ENCODE data around the gene FCGR3B.
A peak's percentile ranks its signal among the peaks of the same experiment; 100 is the strongest.
"Not testable (repeated sequence)": the region's sequence is repeated elsewhere in the genome, so short reads cannot be mapped to it uniquely, and the experiment has no call there.

The FCGR3B gene

GRCh38 chr1:161631076-161631475 is at the start of gene FCGR3B:
Gene FCGR3B (minus strand): TSS chr1:161631176. CDS start chr1:161631094, 82 bp downstream.
- DNase-seq (ENCODE audit: low spot score) = no peak

- DNase-seq (ENCODE audit: low spot score) = no peak
These were observed 47.5 kb upstream of the FCGR3B start for GRCh38 chr1:161678500-161678899.

- no peak for DNase-seq (ENCODE audit: low spot score)
These were observed 46.1 kb upstream of the FCGR3B start for GRCh38 chr1:161676958-161677689.

- DNase-seq (ENCODE audit: low spot score) = no peak
These were observed 45.5 kb upstream of the FCGR3B start for GRCh38 chr1:161676441-161676840.

- not testable (repeated sequence) for DNase-seq (ENCODE audit: low spot score)
These were observed 43.9 kb upstream of the FCGR3B start for GRCh38 chr1:161674908-161675307.

- DNase-seq (ENCODE audit: low spot score) = not testable (repeated sequence)
These were observed 43.5 kb upstream of the FCGR3B start for GRCh38 chr1:161674447-161674846.

GRCh38 chr1:161673437-161673836 is 42.5 kb upstream of the FCGR3B start:
- not testable (repeated sequence) for DNase-seq (ENCODE audit: low spot score)

- not testable (repeated sequence) for DNase-seq (ENCODE audit: low spot score)
These were observed 40.4 kb upstream of the FCGR3B start for GRCh38 chr1:161671045-161672020.

GRCh38 chr1:161664689-161665088 is 33.7 kb upstream of the FCGR3B start:
- DNase-seq (ENCODE audit: low spot score) = not testable (repeated sequence)

GRCh38 chr1:161663569-161663968 is 32.6 kb upstream of the FCGR3B start:
- DNase-seq (ENCODE audit: low spot score) = not testable (repeated sequence)

GRCh38 chr1:161662684-161663339 is 31.8 kb upstream of the FCGR3B start, which contains the start of gene FCGR2B:
Gene FCGR2B (plus strand): TSS chr1:161663143. CDS start chr1:161663242, 99 bp downstream.
- not testable (repeated sequence) for DNase-seq (ENCODE audit: low spot score)

- DNase-seq (ENCODE audit: low spot score) = not testable (repeated sequence)
These were observed 30.8 kb upstream of the FCGR3B start for GRCh38 chr1:161661660-161662311.

- not testable (repeated sequence) for DNase-seq (ENCODE audit: low spot score)
These were observed 27.5 kb upstream of the FCGR3B start for GRCh38 chr1:161658524-161658923.

- DNase-seq (ENCODE audit: low spot score) = not testable (repeated sequence)
These were observed 23.0 kb upstream of the FCGR3B start for GRCh38 chr1:161653971-161654370.

GRCh38 chr1:161653541-161653940 is 22.6 kb upstream of the FCGR3B start:
- DNase-seq (ENCODE audit: low spot score) = not testable (repeated sequence)

- DNase-seq (ENCODE audit: low spot score) = peak; percentile 15
These were observed 16.8 kb upstream of the FCGR3B start for GRCh38 chr1:161647507-161648360.

- not testable (repeated sequence) for DNase-seq (ENCODE audit: low spot score)
These were observed 13.9 kb upstream of the FCGR3B start for GRCh38 chr1:161644855-161645254.

- not testable (repeated sequence) for DNase-seq (ENCODE audit: low spot score)
These were observed 12.7 kb upstream of the FCGR3B start for GRCh38 chr1:161643481-161644208.

- DNase-seq (ENCODE audit: low spot score) = peak; percentile 3
These were observed 11.7 kb upstream of the FCGR3B start for GRCh38 chr1:161642697-161643096.

- DNase-seq (ENCODE audit: low spot score) = not testable (repeated sequence)
These were observed 8.2 kb upstream of the FCGR3B start for GRCh38 chr1:161639203-161639602.
